Endothelial cell of umbilical vein (primary cell): Measurements from ENCODE around the gene GALNT10.

Experiments
- EZH2 ChIP-seq: IDR thresholded peaks from 2 replicates; pipeline ENCODE4 v1.6.1; 2012; ENCODE audit warnings: borderline replicate concordance, low read depth, mild to moderate bottlenecking, moderate library complexity, low read length, inconsistent platforms; ENCODE audit not compliant: severe bottlenecking
- FOS ChIP-seq: IDR thresholded peaks from 2 replicates; pipeline ENCODE4 v1.6.1; 2011; ENCODE audit warnings: mild to moderate bottlenecking, low read length, moderate library complexity, borderline replicate concordance; ENCODE audit not compliant: insufficient read depth
- GATA2 ChIP-seq: IDR thresholded peaks from 2 replicates; pipeline ENCODE4 v1.7.0; 2011; ENCODE audit warnings: low read depth, mild to moderate bottlenecking, moderate library complexity, mixed read lengths, low read length; ENCODE audit not compliant: insufficient read length, insufficient read depth
- JUN ChIP-seq: IDR thresholded peaks from 2 replicates; pipeline ENCODE4 v1.6.1; 2011; ENCODE audit warnings: borderline replicate concordance, low read depth; ENCODE audit not compliant: insufficient read length, insufficient read depth
- POLR2A ChIP-seq: IDR thresholded peaks from 2 replicates; pipeline ENCODE4 v1.6.1; 2012; ENCODE audit warnings: low read depth, mild to moderate bottlenecking, control low read depth, low read length
- POLR2AphosphoS5 ChIP-seq: IDR thresholded peaks from 2 replicates; pipeline ENCODE4 v1.6.1; 2012; ENCODE audit warnings: low read depth, mild to moderate bottlenecking, control low read depth, low read length, moderate library complexity; ENCODE audit not compliant: insufficient read depth
- TF ChIP-seq, protein P1 (sequence below), 2 donors: IDR thresholded peaks; 1 replicate in 1 of 2; 2 replicates in 1 of 2; pipeline ENCODE4 v1.5.1; 2011; ENCODE audit warnings: low read length in 2 of 2, mild to moderate bottlenecking in 2 of 2, moderate library complexity in 2 of 2, control low read depth in 1 of 2, inconsistent platforms in 1 of 2, low read depth in 1 of 2; ENCODE audit not compliant: insufficient read depth in 1 of 2; ENCODE audit errors: extremely low read depth in 1 of 2

DNA sequence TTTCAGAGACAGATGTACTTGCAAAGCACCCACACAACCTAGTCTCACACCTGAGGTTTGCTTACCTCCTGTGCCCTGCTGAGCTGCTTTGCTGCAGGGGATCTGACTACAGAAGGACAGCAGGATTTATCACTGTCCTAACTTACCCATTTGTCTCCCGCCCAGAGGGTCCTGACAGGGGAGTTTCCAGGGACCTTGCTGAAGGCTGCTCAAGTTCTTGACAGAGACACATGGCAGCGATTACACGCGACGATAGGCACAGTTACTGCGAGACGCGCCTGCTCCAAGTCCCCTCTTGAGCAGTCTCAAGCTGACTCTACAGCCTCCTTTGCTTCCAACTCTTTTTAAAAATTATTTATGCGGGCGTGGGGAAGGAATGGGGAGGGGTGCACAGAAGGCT, 24.6 kb upstream of the GALNT10 start:
- TF ChIP-seq POLR2A, result no peak
- TF ChIP-seq, protein P1, sequence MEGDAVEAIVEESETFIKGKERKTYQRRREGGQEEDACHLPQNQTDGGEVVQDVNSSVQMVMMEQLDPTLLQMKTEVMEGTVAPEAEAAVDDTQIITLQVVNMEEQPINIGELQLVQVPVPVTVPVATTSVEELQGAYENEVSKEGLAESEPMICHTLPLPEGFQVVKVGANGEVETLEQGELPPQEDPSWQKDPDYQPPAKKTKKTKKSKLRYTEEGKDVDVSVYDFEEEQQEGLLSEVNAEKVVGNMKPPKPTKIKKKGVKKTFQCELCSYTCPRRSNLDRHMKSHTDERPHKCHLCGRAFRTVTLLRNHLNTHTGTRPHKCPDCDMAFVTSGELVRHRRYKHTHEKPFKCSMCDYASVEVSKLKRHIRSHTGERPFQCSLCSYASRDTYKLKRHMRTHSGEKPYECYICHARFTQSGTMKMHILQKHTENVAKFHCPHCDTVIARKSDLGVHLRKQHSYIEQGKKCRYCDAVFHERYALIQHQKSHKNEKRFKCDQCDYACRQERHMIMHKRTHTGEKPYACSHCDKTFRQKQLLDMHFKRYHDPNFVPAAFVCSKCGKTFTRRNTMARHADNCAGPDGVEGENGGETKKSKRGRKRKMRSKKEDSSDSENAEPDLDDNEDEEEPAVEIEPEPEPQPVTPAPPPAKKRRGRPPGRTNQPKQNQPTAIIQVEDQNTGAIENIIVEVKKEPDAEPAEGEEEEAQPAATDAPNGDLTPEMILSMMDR (IDR thresholded peaks at IDR 0.05; ENCODE audit: extremely low read depth in 1 of 2, insufficient read depth in 1 of 2, low read depth in 1 of 2, low read length in 2 of 2), result no peak
- no peak for TF ChIP-seq EZH2
- no peak for TF ChIP-seq JUN
- TF ChIP-seq FOS, result no peak
- TF ChIP-seq POLR2AphosphoS5, result no peak
- no peak for TF ChIP-seq GATA2
